K562 (cell line): ENCODE measurements around the gene PLPP6. TPM values are rescaled to one million over a fixed set of nuclear protein-coding genes. Genes with fewer than 3 reads are reported as not detected.
A peak's percentile ranks its signal among the peaks of the same experiment; 100 is the strongest.

ENCODE experiments used
- ATAC-seq: fragments of 200-7000 bp; cut with Tn5 transposase; 3 replicates; pipeline ENCODE4 v1.9.1; 2020; ENCODE audit warnings: moderate library complexity
- BruUV-seq: library from RNA; stranded (reverse); fragments of 400-500 nt; replicated peaks from 2 replicates; lab custom pipeline; 2021; lab: Mats Ljungman, UMichigan
- CTCF ChIA-PET: fragments of 300-600 bp; formaldehyde crosslinking; extraction: SDS; loops from one replicate; lab custom pipeline; 2021; ENCODE audit warnings: low intra/inter-chr PET ratio; lab: Yijun Ruan, JAX
- POLR2A ChIA-PET: fragments of 300-600, 350-650 bp; sonication (Branson Sonifier 250); formaldehyde crosslinking; extraction: SDS; loops from one replicate; lab custom pipeline; 2021; ENCODE audit warnings: antibody characterized with exemption, inconsistent platforms; lab: Yijun Ruan, JAX
- DNase-seq, 4 experiments: peaks; one replicate each; pipeline versions ENCODE4 v3.0.0 to v3.0.0-alpha.2; 2011 to 2018; ENCODE audit warnings: low spot score in 3 of 4, mixed read lengths in 3 of 4; ENCODE audit errors: extremely low read depth in 1 of 4
- FAIRE-seq: peaks from 2 replicates; lab custom pipeline; 2011; peaks lifted over from hg19 to GRCh38; lab: Jason Lieb, UNC
- H2AFZ ChIP-seq: 2 replicates; pipeline ENCODE4 v1.6.0; 2011; ENCODE audit warnings: low read depth, low read length, control low read depth, inconsistent platforms
- H3K27ac ChIP-seq: fragments of 200-600 bp; 3 replicates; pipeline ENCODE4 v1.8.0; 2011; ENCODE audit warnings: low read depth, mild to moderate bottlenecking, control low read depth, inconsistent platforms, low read length, moderate library complexity, mixed read lengths; ENCODE audit errors: extremely low read depth
- H3K27me3 ChIP-seq, 2 experiments: fragments of 300-600 bp in 1 of 2; 2 replicates in 1 of 2; 3 replicates in 1 of 2; pipeline versions ENCODE4 v1.6.0 to v1.8.0; 2011; ENCODE audit warnings: inconsistent platforms in 2 of 2, low read length in 2 of 2, mild to moderate bottlenecking in 1 of 2, mixed read lengths in 1 of 2, moderate library complexity in 1 of 2; ENCODE audit not compliant: control insufficient read depth in 2 of 2, insufficient read depth in 2 of 2
- H3K36me3 ChIP-seq: fragments of 300-600 bp; 3 replicates; pipeline ENCODE4 v1.8.0; 2011; ENCODE audit warnings: mild to moderate bottlenecking, low read length, inconsistent platforms; ENCODE audit not compliant: control insufficient read depth, insufficient read depth
- H3K4me1 ChIP-seq, 2 experiments: fragments of 200-600 bp in 1 of 2; replicated peaks in 1 of 2; 2 replicates in 1 of 2; 3 replicates in 1 of 2; pipeline versions ENCODE4 v1.5.1 to v1.8.0; 2011; ENCODE audit warnings: inconsistent platforms in 2 of 2, low read length in 2 of 2, mild to moderate bottlenecking in 1 of 2, mixed read lengths in 1 of 2, moderate library complexity in 1 of 2; ENCODE audit not compliant: control insufficient read depth in 2 of 2, insufficient read depth in 2 of 2
- H3K4me2 ChIP-seq: 2 replicates; pipeline ENCODE4 v1.6.1; 2011; ENCODE audit warnings: low read length, control low read depth, inconsistent platforms, mixed read lengths; ENCODE audit not compliant: insufficient read depth
- H3K4me3 ChIP-seq: fragments of 200-600 bp; sonication (generic), shearing (Covaris generic); 2 replicates; pipeline ENCODE4 v1.5.1; 2016; ENCODE audit warnings: control low read depth, inconsistent platforms
- H3K79me2 ChIP-seq: fragments of 200-600 bp; 3 replicates; pipeline ENCODE4 v1.8.0; 2011; ENCODE audit warnings: low read length, inconsistent platforms; ENCODE audit not compliant: control insufficient read depth, insufficient read depth
- H3K9ac ChIP-seq, 2 experiments: 2 replicates each; pipeline versions ENCODE4 v1.6.0 to v1.6.1; 2011; ENCODE audit warnings: low read depth in 2 of 2, low read length in 2 of 2, control low read depth in 1 of 2, inconsistent platforms in 1 of 2, mild to moderate bottlenecking in 1 of 2, mixed read lengths in 1 of 2; ENCODE audit not compliant: insufficient read depth in 1 of 2
- H3K9me1 ChIP-seq: one replicate; pipeline ENCODE4 v1.6.0; 2011; ENCODE audit warnings: inconsistent platforms, mild to moderate bottlenecking, low read length, moderate library complexity; ENCODE audit not compliant: control insufficient read depth, insufficient read depth
- H3K9me3 ChIP-seq: replicated peaks from 2 replicates; pipeline ENCODE4 v1.5.1; 2011; ENCODE audit warnings: low read depth, low read length, inconsistent platforms; ENCODE audit not compliant: control insufficient read depth, insufficient read depth
- H4K20me1 ChIP-seq: replicated peaks from 2 replicates; pipeline ENCODE4 v1.6.1; 2011; ENCODE audit warnings: low read length, inconsistent platforms, mixed read lengths; ENCODE audit not compliant: control insufficient read depth, insufficient read depth
- ASH1L ChIP-seq: fragments of 450-650 bp; IDR thresholded peaks from 2 replicates; pipeline ENCODE4 v1.6.1; 2018; ENCODE audit warnings: borderline replicate concordance, mild to moderate bottlenecking, low read depth; ENCODE audit not compliant: partially characterized antibody
- CCNT2 ChIP-seq: IDR thresholded peaks from 2 replicates; pipeline ENCODE4 v1.6.1; 2011; ENCODE audit warnings: borderline replicate concordance, low read depth, mild to moderate bottlenecking, moderate library complexity, mixed read lengths, low read length; ENCODE audit not compliant: insufficient read length; ENCODE audit errors: extremely low read depth
- CHD2 ChIP-seq: IDR thresholded peaks from 2 replicates; pipeline ENCODE4 v1.6.1; 2011; ENCODE audit warnings: low read depth, low read length
- GABPB1 ChIP-seq: sonication (generic); formaldehyde crosslinking; IDR thresholded peaks from 2 replicates; pipeline ENCODE4 v1.8.0; 2022; ENCODE audit warnings: mild to moderate bottlenecking, missing genetic modification reagents
- GABPB2 ChIP-seq: fragments of 250-450 bp; sonication (Bioruptor Pico); conservative IDR thresholded peaks from 2 replicates; pipeline ENCODE4 v1.5.1; 2021; ENCODE audit warnings: mild to moderate bottlenecking
- GATAD2A ChIP-seq: fragments of 450-650 bp; IDR thresholded peaks from 2 replicates; pipeline ENCODE4 v1.6.1; 2017
- GMEB1 ChIP-seq: fragments of 250-450 bp; sonication (Bioruptor Pico); IDR thresholded peaks from 2 replicates; pipeline ENCODE4 v1.4.0; 2020; ENCODE audit warnings: mild to moderate bottlenecking
- PHF8 ChIP-seq: fragments of 200-600 bp; sonication (generic); IDR thresholded peaks from 2 replicates; pipeline ENCODE4 v1.6.1; 2012; ENCODE audit warnings: mixed run types, mild to moderate bottlenecking, inconsistent platforms, low read length, moderate library complexity, borderline replicate concordance
- POLR2G ChIP-seq: fragments of 200-400 bp; formaldehyde crosslinking; IDR thresholded peaks from 2 replicates; pipeline ENCODE4 v1.6.1; 2017; ENCODE audit warnings: low read depth, mild to moderate bottlenecking, antibody characterized with exemption, low read length, moderate library complexity
- RBFOX2 ChIP-seq: fragments of 200-400 bp; formaldehyde crosslinking; IDR thresholded peaks from 2 replicates; pipeline ENCODE4 v1.6.1; 2017; ENCODE audit warnings: low read depth, mild to moderate bottlenecking, low read length, moderate library complexity
- ZKSCAN1 ChIP-seq: fragments of 150-350 bp; IDR thresholded peaks from 2 replicates; pipeline ENCODE4 v1.6.1; 2016; ENCODE audit warnings: low read depth, low read length
- ZNF699 ChIP-seq: fragments of 250-450 bp; sonication (Bioruptor Pico); IDR thresholded peaks from 2 replicates; pipeline ENCODE4 v1.8.0; 2021; ENCODE audit warnings: mild to moderate bottlenecking, moderate library complexity; ENCODE audit not compliant: insufficient replicate concordance
- WGBS: fragments of 100-300 bp; shearing (Covaris generic); methylation state at CpG from one replicate; pipeline ENCODE4 v1.1.6; 2016; ENCODE audit warnings: low coverage, mixed read lengths; ENCODE audit not compliant: insufficient coverage; ENCODE audit errors: missing lambda C conversion rate; 5-methylcytosine and 5-hydroxymethylcytosine counted together
- in situ Hi-C: fragments of 300-500 bp; cut with MboI; formaldehyde crosslinking; loops from 4 replicates; pipeline ENCODE4 v1.15.0; 2018; ENCODE audit warnings: inconsistent platforms, mixed read lengths
- intact Hi-C: fragments of 100-400 bp; cut with micrococcal nuclease; formaldehyde crosslinking; loops from 2 replicates; pipeline ENCODE4 v1.14.2; 2022
- polyA plus RNA-seq, 8 experiments: library from polyadenylated mRNA; depleted of rRNA in 4 of 8; stranded (reverse) in 5 of 8; unstranded in 3 of 8; fragments of >200 nt; fragmentation: Nextera tagmentation in 2 of 8; fragmentation: Illumina TruSeq in 1 of 8; extraction: Ambion mirVana in 2 of 8; extraction: Trizol in 1 of 8; gene quantifications; 2 replicates each; pipeline versions ENCODE4 v1.2.1 to v1.2.3, GENCODE V29; 2011 to 2014; ENCODE audit warnings: inconsistent platforms in 1 of 8, missing spikeins in 1 of 8
- total RNA-seq, 7 experiments: library from RNA; depleted of rRNA in 6 of 7; stranded (reverse); fragments of >200 nt in 6 of 7; fragmentation: Illumina TruSeq in 2 of 7; extraction: Trizol in 2 of 7; gene quantifications; 2 replicates each; pipeline versions ENCODE4 v1.2.1 to v1.2.3, GENCODE V29; 2011 to 2021; ENCODE audit warnings: low replicate concordance in 1 of 7
- TF ChIP-seq, protein P1 (sequence below): fragments of 250-450 bp; sonication (Bioruptor Pico); IDR thresholded peaks from 2 replicates; pipeline ENCODE4 v1.9.0; 2021; ENCODE audit warnings: mild to moderate bottlenecking

PLPP6 gene
- total and polyA plus RNA-seq, 9 of the 15 experiments (the other 6 are each of a cell fraction or from before 2014, with no cell fraction given), result 1.9 to 8.9 (median 5.6) TPM

GRCh38 chr9:4666042-4666699 is 4.1 kb downstream of the PLPP6 start, which contains the start of gene SPATA6L:
TSS of gene SPATA6L (minus strand) at chr9:4666480. CDS start at chr9:4666250, 230 bp downstream.
- Histone ChIP-seq H2AFZ (no peak within 1 kb of the TSS), H3K4me3 (no peak within 1 kb of the TSS), H3K79me2 (peaks cover 14% of the 10 kb centered on the region), H3K36me3 (no peaks in the 10 kb centered on the region), H4K20me1 (no peaks in the 10 kb centered on the region), H3K27ac (no peak within 1 kb of the TSS), H3K9ac (no peak within 1 kb of the TSS), H3K4me1 (peaks cover 10 to 19% of the 10 kb centered on the region in 2 experiments; a peak in 4 of 5 replicates), H3K9me1 (no peaks in the 10 kb centered on the region), H3K9me3 (no peaks in the 10 kb centered on the region), H3K4me2 (no peak within 1 kb of the TSS), H3K27me3 (no peaks in the 10 kb centered on the region)
- no TSS peak for BruUV-seq
- POLR2A ChIA-PET, result interaction anchor here (1.0 to 1.5 kb wide), 3 partner anchors 8 to 19 kb away, joined by 3 to 4 read pairs (median 4); partner anchors contain the start of gene CDC37L1
- no peak for DNase-seq
- CTCF ChIA-PET, result no interaction called here
- no peak for ATAC-seq
- WGBS, result 77% methylated on average over 26 of the region's 36 CpGs
- intact Hi-C loops, result no loop called here
- FAIRE-seq, result no peak
- no peak for TF ChIP-seq PHF8
- TF ChIP-seq POLR2G, result 0 out of 2 replicates have a peak, but pooled peaks have one; percentile 21
- in situ Hi-C loops, result no loop called here

DNA sequence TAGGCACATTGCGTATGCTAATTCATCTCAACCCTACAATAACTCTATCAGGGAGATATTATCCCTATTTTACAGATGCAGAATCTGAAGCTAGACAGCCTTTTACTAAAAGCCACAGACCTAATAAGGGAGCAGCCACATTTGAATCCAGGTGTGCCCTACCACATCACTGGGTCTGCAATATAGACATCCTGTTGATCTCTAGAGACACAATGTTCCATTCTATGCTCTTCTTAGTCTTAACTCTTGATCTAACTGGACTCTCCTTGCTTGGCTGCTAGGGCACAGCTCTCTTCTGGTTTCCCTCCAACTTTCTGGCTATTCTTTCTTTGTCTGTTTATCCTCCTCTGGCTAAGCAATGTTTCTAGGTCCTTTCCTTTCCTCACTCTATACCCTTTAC is 5.6 kb downstream of the PLPP6 start:
- TF ChIP-seq RBFOX2 (no peak), CHD2 (no peak), ZNF699 (CRISPR knock-in tag) (no peak), CCNT2 (no peak), GMEB1 (no peak), GABPB1 (CRISPR knock-in tag) (no peak), ASH1L (no peak), GATAD2A (no peak), ZKSCAN1 (no peak), GABPB2 (CRISPR knock-in tag) (no peak)
- TF ChIP-seq, protein P1, sequence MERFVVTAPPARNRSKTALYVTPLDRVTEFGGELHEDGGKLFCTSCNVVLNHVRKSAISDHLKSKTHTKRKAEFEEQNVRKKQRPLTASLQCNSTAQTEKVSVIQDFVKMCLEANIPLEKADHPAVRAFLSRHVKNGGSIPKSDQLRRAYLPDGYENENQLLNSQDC, result no peak
- POLR2A ChIA-PET, result no interaction called here

More for the DNA sequence above, 5.6 kb downstream of the PLPP6 start:
- no peak overlapping the region for H3K4me2 ChIP-seq
- no peak overlapping the region for H3K27ac ChIP-seq
- no peaks in the 10 kb centered on the region for H3K27me3 ChIP-seq
- no peaks in the 10 kb centered on the region for H4K20me1 ChIP-seq
- FAIRE-seq (no peak), ATAC-seq (no peak), DNase-seq (no peak)
- no peaks in the 10 kb centered on the region for H3K36me3 ChIP-seq
- H3K9me3 ChIP-seq, result no peaks in the 10 kb centered on the region
- BruUV-seq, result no TSS peak
- peaks cover 10% of the 10 kb centered on the region for H3K79me2 ChIP-seq
- in situ Hi-C loops (no loop called here), intact Hi-C loops (no loop called here)
- H3K4me1 ChIP-seq, result peaks cover 10 to 14% of the 10 kb centered on the region in 2 experiments; a peak in 4 of 5 replicates
- H2AFZ ChIP-seq, result no peak overlapping the region
- CTCF ChIA-PET, result no interaction called here
- no peaks in the 10 kb centered on the region for H3K9me1 ChIP-seq
- WGBS, result 73% methylated on average over 1 of the region's 1 CpG
- no peak overlapping the region for H3K4me3 ChIP-seq
- H3K9ac ChIP-seq, result no peak overlapping the region
